Liver (tissue), 3 donors: ENCODE data around the gene VDR.

Experiments
- CTCF ChIP-seq: fragments of 150-350 bp; IDR thresholded peaks from 2 replicates; pipeline ENCODE4 v1.5.1; 2017; ENCODE audit warnings: improper control_type of control experiment, low read depth, low read length; ENCODE audit not compliant: missing input control
- EGR1 ChIP-seq, 2 donors: IDR thresholded peaks; 2 replicates each; pipeline ENCODE4 v1.6.1; 2016 to 2018; ENCODE audit warnings: antibody characterized with exemption in 2 of 2, low read depth in 2 of 2
- FOXA1 ChIP-seq: IDR thresholded peaks from 2 replicates; pipeline ENCODE4 v1.6.1; 2016; ENCODE audit warnings: antibody characterized with exemption
- GABPA ChIP-seq, 2 donors: IDR thresholded peaks in 1 of 2; conservative IDR thresholded peaks in 1 of 2; 2 replicates each; pipeline ENCODE4 v1.6.1; 2016; ENCODE audit warnings: antibody characterized with exemption in 2 of 2, mild to moderate bottlenecking in 1 of 2, moderate library complexity in 1 of 2
- HNF4G ChIP-seq: IDR thresholded peaks from 2 replicates; pipeline ENCODE4 v1.6.1; 2016; ENCODE audit warnings: antibody characterized with exemption
- RAD21 ChIP-seq, 2 donors: IDR thresholded peaks; 2 replicates each; pipeline ENCODE4 v1.6.1; 2016; ENCODE audit warnings: antibody characterized with exemption in 2 of 2, mild to moderate bottlenecking in 2 of 2
- REST ChIP-seq: IDR thresholded peaks from 2 replicates; pipeline ENCODE4 v1.6.1; 2016; ENCODE audit warnings: antibody characterized with exemption, mild to moderate bottlenecking
- RXRA ChIP-seq, 2 donors: IDR thresholded peaks; 2 replicates each; pipeline ENCODE4 v1.6.1; 2017 to 2018; ENCODE audit warnings: antibody characterized with exemption in 2 of 2, mild to moderate bottlenecking in 1 of 2
- SP1 ChIP-seq: IDR thresholded peaks from 2 replicates; pipeline ENCODE4 v1.6.1; 2018; ENCODE audit warnings: antibody characterized with exemption, mild to moderate bottlenecking
- TAF1 ChIP-seq: conservative IDR thresholded peaks from 2 replicates; pipeline ENCODE4 v1.6.1; 2016; ENCODE audit warnings: antibody characterized with exemption, mild to moderate bottlenecking
- YY1 ChIP-seq: IDR thresholded peaks from 2 replicates; pipeline ENCODE4 v1.6.1; 2016; ENCODE audit warnings: antibody characterized with exemption, mild to moderate bottlenecking
- TF ChIP-seq, protein P1 (sequence below): IDR thresholded peaks from 2 replicates; pipeline ENCODE4 v1.6.1; 2016; ENCODE audit warnings: antibody characterized with exemption
- TF ChIP-seq, protein P2 (sequence below): IDR thresholded peaks from 2 replicates; pipeline ENCODE4 v1.6.1; 2016; ENCODE audit warnings: antibody characterized with exemption
- TF ChIP-seq, protein P3 (sequence below): IDR thresholded peaks from 2 replicates; pipeline ENCODE4 v1.6.1; 2016; ENCODE audit warnings: antibody characterized with exemption
- donor health status: healthy.
- donor health status: healthy.

DNA sequence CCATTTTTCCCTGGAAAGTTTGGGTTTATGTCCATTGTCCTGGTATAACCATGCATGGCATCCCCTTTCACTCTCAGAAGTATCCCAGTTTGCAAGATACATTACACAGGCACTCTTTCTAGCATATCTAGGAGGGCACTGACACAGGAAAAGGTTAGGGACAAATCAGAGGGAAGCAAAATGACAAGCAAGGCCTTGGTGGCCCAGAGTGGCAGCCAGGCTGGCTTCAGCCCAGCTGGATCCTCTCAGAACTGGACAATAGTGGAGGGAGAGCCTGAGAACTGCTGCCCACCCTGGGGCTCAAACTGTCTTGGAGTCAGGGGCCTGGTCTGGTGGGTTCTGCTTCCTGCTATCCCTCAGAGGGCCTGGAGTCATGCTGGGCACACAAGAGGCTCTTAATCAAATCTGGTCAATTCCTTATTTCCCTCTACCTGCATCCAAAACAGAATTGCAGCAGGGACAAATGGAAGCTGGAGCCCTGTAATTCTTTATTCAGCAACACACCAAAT is 2.6 kb downstream of the VDR start:
- TF ChIP-seq, protein P1, sequence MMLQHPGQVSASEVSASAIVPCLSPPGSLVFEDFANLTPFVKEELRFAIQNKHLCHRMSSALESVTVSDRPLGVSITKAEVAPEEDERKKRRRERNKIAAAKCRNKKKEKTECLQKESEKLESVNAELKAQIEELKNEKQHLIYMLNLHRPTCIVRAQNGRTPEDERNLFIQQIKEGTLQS, result no peak
- TF ChIP-seq RXRA (IDR thresholded peaks at IDR 0.05) (no peak), CTCF (no peak), REST (no peak), SP1 (no peak), TAF1 (no peak), YY1 (no peak), GABPA (IDR thresholded peaks at IDR 0.05 in 1 of 2, conservative IDR thresholded peaks at IDR 0.05 in 1 of 2) (no peak), FOXA1 (no peak), HNF4G (no peak), EGR1 (IDR thresholded peaks at IDR 0.05; ENCODE audit: low read depth in 2 of 2) (no peak), RAD21 (IDR thresholded peaks at IDR 0.05) (no peak)
- TF ChIP-seq, protein P2, sequence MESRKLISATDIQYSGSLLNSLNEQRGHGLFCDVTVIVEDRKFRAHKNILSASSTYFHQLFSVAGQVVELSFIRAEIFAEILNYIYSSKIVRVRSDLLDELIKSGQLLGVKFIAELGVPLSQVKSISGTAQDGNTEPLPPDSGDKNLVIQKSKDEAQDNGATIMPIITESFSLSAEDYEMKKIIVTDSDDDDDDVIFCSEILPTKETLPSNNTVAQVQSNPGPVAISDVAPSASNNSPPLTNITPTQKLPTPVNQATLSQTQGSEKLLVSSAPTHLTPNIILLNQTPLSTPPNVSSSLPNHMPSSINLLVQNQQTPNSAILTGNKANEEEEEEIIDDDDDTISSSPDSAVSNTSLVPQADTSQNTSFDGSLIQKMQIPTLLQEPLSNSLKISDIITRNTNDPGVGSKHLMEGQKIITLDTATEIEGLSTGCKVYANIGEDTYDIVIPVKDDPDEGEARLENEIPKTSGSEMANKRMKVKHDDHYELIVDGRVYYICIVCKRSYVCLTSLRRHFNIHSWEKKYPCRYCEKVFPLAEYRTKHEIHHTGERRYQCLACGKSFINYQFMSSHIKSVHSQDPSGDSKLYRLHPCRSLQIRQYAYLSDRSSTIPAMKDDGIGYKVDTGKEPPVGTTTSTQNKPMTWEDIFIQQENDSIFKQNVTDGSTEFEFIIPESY, result no peak
- TF ChIP-seq, protein P3, sequence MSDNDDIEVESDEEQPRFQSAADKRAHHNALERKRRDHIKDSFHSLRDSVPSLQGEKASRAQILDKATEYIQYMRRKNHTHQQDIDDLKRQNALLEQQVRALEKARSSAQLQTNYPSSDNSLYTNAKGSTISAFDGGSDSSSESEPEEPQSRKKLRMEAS, result no peak
